ENCODE results near the gene KRTDAP.
"Not testable (repeated sequence)": the region's sequence is repeated elsewhere in the genome, so short reads cannot be mapped to it uniquely, and the experiment has no call there.

The KRTDAP gene

GRCh38 chr19:35462476-35462953 is 27.7 kb downstream of the KRTDAP start:
- Histone ChIP-seq H3K27ac (replicated peaks) (peak overlapping the region; percentile 43; the same call in 1 of the 2 replicates), H3K27me3 (ENCODE audit: insufficient read depth, poor library complexity, severe bottlenecking) (no peaks in the 10 kb centered on the region), H3K4me3 (replicated peaks; ENCODE audit: insufficient read depth, low read length) (no peak overlapping the region)
- TF ChIP-seq, protein P1, sequence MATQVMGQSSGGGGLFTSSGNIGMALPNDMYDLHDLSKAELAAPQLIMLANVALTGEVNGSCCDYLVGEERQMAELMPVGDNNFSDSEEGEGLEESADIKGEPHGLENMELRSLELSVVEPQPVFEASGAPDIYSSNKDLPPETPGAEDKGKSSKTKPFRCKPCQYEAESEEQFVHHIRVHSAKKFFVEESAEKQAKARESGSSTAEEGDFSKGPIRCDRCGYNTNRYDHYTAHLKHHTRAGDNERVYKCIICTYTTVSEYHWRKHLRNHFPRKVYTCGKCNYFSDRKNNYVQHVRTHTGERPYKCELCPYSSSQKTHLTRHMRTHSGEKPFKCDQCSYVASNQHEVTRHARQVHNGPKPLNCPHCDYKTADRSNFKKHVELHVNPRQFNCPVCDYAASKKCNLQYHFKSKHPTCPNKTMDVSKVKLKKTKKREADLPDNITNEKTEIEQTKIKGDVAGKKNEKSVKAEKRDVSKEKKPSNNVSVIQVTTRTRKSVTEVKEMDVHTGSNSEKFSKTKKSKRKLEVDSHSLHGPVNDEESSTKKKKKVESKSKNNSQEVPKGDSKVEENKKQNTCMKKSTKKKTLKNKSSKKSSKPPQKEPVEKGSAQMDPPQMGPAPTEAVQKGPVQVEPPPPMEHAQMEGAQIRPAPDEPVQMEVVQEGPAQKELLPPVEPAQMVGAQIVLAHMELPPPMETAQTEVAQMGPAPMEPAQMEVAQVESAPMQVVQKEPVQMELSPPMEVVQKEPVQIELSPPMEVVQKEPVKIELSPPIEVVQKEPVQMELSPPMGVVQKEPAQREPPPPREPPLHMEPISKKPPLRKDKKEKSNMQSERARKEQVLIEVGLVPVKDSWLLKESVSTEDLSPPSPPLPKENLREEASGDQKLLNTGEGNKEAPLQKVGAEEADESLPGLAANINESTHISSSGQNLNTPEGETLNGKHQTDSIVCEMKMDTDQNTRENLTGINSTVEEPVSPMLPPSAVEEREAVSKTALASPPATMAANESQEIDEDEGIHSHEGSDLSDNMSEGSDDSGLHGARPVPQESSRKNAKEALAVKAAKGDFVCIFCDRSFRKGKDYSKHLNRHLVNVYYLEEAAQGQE (IDR thresholded peaks at IDR 0.05; ENCODE audit: insufficient replicate concordance, low read depth) = no peak
- TF ChIP-seq GABPA (IDR thresholded peaks at IDR 0.05; ENCODE audit: low read depth) (no peak), POLR2AphosphoS5 (IDR thresholded peaks at IDR 0.05; ENCODE audit: low read depth) (no peak), SPI1 (IDR thresholded peaks at IDR 0.05; ENCODE audit: borderline replicate concordance, low read depth) (peak; percentile 74; the same call in 1 of the 2 replicates)
- TF ChIP-seq, protein P2, sequence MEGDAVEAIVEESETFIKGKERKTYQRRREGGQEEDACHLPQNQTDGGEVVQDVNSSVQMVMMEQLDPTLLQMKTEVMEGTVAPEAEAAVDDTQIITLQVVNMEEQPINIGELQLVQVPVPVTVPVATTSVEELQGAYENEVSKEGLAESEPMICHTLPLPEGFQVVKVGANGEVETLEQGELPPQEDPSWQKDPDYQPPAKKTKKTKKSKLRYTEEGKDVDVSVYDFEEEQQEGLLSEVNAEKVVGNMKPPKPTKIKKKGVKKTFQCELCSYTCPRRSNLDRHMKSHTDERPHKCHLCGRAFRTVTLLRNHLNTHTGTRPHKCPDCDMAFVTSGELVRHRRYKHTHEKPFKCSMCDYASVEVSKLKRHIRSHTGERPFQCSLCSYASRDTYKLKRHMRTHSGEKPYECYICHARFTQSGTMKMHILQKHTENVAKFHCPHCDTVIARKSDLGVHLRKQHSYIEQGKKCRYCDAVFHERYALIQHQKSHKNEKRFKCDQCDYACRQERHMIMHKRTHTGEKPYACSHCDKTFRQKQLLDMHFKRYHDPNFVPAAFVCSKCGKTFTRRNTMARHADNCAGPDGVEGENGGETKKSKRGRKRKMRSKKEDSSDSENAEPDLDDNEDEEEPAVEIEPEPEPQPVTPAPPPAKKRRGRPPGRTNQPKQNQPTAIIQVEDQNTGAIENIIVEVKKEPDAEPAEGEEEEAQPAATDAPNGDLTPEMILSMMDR (IDR thresholded peaks at IDR 0.05; ENCODE audit: insufficient read depth, low read length) = no peak
- DNase-seq (ENCODE audit: low read depth in 1 of 2, low spot score in 1 of 2) = peak; percentile 79 to 96

- not testable (repeated sequence) for H3K4me3 ChIP-seq (replicated peaks; ENCODE audit: insufficient read depth, low read length); H3K27me3 ChIP-seq (ENCODE audit: insufficient read depth, poor library complexity, severe bottlenecking); DNase-seq (ENCODE audit: low read depth in 1 of 2, low spot score in 1 of 2); H3K27ac ChIP-seq (replicated peaks)
Measured at GRCh38 chr19:35461788-35462187, 28.5 kb downstream of the KRTDAP start.

- no peaks in the 10 kb centered on the region for H3K27me3 ChIP-seq (ENCODE audit: insufficient read depth, poor library complexity, severe bottlenecking)
- no peak for TF ChIP-seq SPI1 (IDR thresholded peaks at IDR 0.05; ENCODE audit: borderline replicate concordance, low read depth)
- H3K4me3 ChIP-seq (replicated peaks; ENCODE audit: insufficient read depth, low read length) = no peak overlapping the region
- no peak overlapping the region for H3K27ac ChIP-seq (replicated peaks)
- DNase-seq (ENCODE audit: low read depth in 1 of 2, low spot score in 1 of 2) = no peak
Measured at GRCh38 chr19:35461060-35461459, 29.2 kb downstream of the KRTDAP start.

- TF ChIP-seq, protein P1 (IDR thresholded peaks at IDR 0.05; ENCODE audit: insufficient replicate concordance, low read depth) = no peak
- TF ChIP-seq POLR2AphosphoS5 (IDR thresholded peaks at IDR 0.05; ENCODE audit: low read depth) (no peak), SPI1 (IDR thresholded peaks at IDR 0.05; ENCODE audit: borderline replicate concordance, low read depth) (no peak), GABPA (IDR thresholded peaks at IDR 0.05; ENCODE audit: low read depth) (no peak)
- no peak overlapping the region for H3K4me3 ChIP-seq (replicated peaks; ENCODE audit: insufficient read depth, low read length)
- DNase-seq (ENCODE audit: low read depth in 1 of 2, low spot score in 1 of 2) = no peak
- H3K27ac ChIP-seq (replicated peaks) = no peak overlapping the region
- H3K27me3 ChIP-seq (ENCODE audit: insufficient read depth, poor library complexity, severe bottlenecking) = no peaks in the 10 kb centered on the region
Measured at GRCh38 chr19:35460608-35461007, 29.7 kb downstream of the KRTDAP start.

GRCh38 chr19:35459414-35460082 is 30.7 kb downstream of the KRTDAP start:
- no peak for DNase-seq (ENCODE audit: low read depth in 1 of 2, low spot score in 1 of 2)
- Histone ChIP-seq H3K4me3 (replicated peaks; ENCODE audit: insufficient read depth, low read length) (no peak overlapping the region), H3K27me3 (ENCODE audit: insufficient read depth, poor library complexity, severe bottlenecking) (no peaks in the 10 kb centered on the region), H3K27ac (replicated peaks) (peak overlapping the region; percentile 42)
- TF ChIP-seq, protein P1 (IDR thresholded peaks at IDR 0.05; ENCODE audit: insufficient replicate concordance, low read depth) = no peak
- TF ChIP-seq, protein P2 (IDR thresholded peaks at IDR 0.05; ENCODE audit: insufficient read depth, low read length) = no peak
- TF ChIP-seq POLR2AphosphoS5 (IDR thresholded peaks at IDR 0.05; ENCODE audit: low read depth) (no peak), SPI1 (IDR thresholded peaks at IDR 0.05; ENCODE audit: borderline replicate concordance, low read depth) (no peak), GABPA (IDR thresholded peaks at IDR 0.05; ENCODE audit: low read depth) (no peak)
